Omental fat pad (tissue), 4 donors: ENCODE data around the gene PPP5C. TPM values are rescaled to one million over a fixed set of nuclear protein-coding genes. Genes with fewer than 3 reads are reported as not detected.

Source experiments
- ATAC-seq: fragments of 150-250 bp; one replicate; pipeline ENCODE4 v1.9.1; 2016; ENCODE audit warnings: mild to moderate bottlenecking, moderate library complexity; ENCODE audit not compliant: low FRiP score
- DNase-seq: peaks from one replicate; pipeline ENCODE4 v3.0.0-alpha.2; 2019; ENCODE audit warnings: low spot score
- total RNA-seq, 4 donors: library from RNA; depleted of rRNA; stranded (reverse); fragments of >200 nt; gene quantifications; one replicate each; pipeline ENCODE4 v1.1.0, GENCODE V29; 2016
- TF ChIP-seq, protein P1 (sequence below), 3 donors: fragments of 450-650 bp; IDR thresholded peaks; one replicate each; pipeline ENCODE4 v1.5.1; 2016 to 2017; ENCODE audit warnings: antibody characterized with exemption in 3 of 3, mild to moderate bottlenecking in 3 of 3, moderate library complexity in 2 of 3

The PPP5C gene
- total RNA-seq, 4 donors from 2014 or later: 43.2 to 63.8 (median 49.5) TPM

DNA sequence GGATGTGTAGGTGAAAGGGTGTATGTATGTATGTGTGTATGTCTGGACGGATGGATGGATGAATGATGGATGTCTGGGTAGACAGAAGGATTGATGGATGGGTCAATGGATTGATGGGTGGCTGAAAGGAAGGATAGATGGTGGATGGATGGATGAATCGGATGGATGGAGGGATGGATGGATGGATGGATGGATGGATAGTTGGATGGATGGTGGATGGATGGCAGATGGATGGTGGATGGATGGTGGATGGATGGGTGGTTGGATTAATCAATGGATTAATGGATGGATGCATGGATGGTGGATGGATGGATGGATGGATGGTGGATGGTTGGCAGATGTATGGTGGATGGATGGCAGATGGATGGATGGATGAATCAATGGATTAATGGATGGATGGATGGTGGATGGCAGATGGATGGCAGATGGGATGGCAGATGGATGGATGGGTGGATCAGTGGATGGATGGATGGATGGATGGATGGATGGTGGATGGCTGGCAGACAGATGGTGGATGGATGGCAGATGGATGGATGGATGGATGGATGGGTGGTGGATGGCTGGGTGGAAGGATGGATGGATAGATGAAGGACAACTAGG is 16.5 kb upstream of the PPP5C start:
- ATAC-seq (no peak), DNase-seq (no peak)
- TF ChIP-seq, protein P1, sequence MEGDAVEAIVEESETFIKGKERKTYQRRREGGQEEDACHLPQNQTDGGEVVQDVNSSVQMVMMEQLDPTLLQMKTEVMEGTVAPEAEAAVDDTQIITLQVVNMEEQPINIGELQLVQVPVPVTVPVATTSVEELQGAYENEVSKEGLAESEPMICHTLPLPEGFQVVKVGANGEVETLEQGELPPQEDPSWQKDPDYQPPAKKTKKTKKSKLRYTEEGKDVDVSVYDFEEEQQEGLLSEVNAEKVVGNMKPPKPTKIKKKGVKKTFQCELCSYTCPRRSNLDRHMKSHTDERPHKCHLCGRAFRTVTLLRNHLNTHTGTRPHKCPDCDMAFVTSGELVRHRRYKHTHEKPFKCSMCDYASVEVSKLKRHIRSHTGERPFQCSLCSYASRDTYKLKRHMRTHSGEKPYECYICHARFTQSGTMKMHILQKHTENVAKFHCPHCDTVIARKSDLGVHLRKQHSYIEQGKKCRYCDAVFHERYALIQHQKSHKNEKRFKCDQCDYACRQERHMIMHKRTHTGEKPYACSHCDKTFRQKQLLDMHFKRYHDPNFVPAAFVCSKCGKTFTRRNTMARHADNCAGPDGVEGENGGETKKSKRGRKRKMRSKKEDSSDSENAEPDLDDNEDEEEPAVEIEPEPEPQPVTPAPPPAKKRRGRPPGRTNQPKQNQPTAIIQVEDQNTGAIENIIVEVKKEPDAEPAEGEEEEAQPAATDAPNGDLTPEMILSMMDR (IDR thresholded peaks at IDR 0.05): no peak

DNA sequence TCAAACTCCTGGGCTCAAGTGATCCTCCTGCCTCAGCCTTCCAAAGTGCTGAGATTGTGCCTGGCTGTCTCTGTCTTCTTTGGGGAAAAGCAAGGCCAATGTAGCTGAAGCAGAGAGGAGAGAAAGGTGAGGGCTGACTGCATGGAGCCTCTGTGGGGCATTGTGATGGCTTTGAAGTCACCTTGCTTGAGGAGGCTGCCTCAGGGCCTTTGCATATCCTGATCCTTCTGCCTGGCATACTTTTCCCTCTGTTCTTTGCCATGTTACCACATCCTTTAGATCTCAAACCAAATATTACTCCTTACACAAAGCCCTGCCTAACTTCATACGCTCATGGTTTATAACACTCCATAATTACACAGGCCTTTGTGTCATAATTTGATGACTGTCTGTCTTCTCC is 9.4 kb upstream of the PPP5C start:
- DNase-seq (no peak), ATAC-seq (no peak)
- TF ChIP-seq, protein P1 (IDR thresholded peaks at IDR 0.05): no peak

DNA sequence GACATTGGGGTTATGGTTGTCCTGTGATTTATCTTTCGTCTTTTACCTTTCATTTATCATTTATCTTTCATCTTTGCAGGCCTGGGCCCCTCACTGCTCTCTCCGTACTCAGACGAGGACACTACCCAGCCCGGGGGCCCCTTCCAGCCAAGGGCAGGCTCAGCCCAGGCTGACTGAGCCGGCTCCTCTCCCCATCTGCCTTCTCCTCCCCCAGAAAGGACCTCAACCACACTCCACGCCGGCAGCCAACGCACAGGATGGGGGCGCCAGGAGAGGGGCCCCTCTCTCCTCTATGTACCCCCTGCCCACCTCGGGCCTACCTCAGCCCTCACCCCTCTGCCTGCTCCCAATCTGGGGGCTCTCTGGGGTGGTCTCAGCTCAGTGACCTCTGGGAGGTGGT is 7.4 kb upstream of the PPP5C start:
- DNase-seq: no peak
- TF ChIP-seq, protein P1 (IDR thresholded peaks at IDR 0.05): no peak
- ATAC-seq: no peak

DNA sequence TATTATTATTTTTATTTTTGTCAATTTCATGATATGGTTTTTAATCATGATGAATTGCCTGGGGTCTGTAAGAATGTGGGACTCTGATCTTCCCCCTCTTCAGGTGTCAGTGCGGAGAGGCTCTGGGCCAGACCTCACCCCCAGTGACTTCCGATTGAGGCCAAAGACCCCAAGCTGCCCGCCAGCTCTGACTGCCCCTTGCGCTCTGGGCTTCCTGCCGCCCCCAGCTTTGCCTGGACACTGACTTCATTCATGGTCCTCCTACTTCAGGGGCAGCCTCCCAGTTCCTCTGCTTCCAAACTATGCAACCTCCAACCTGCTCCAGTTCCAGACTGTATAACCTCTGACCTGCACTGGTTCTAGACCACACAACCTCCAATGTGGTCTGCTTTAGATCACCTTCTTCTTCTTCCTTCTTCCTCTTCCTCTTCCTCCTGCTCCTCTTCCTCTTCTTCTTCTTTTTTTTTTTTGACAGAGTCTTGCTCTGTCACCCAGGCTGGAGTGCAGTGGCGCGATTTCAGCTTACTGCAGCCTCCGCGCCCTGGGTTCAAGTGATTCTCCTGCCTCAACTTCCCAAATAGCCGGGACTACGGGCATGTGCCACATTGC is 6.7 kb upstream of the PPP5C start:
- DNase-seq (no peak), ATAC-seq (no peak)
- TF ChIP-seq, protein P1 (IDR thresholded peaks at IDR 0.05): no peak

DNA sequence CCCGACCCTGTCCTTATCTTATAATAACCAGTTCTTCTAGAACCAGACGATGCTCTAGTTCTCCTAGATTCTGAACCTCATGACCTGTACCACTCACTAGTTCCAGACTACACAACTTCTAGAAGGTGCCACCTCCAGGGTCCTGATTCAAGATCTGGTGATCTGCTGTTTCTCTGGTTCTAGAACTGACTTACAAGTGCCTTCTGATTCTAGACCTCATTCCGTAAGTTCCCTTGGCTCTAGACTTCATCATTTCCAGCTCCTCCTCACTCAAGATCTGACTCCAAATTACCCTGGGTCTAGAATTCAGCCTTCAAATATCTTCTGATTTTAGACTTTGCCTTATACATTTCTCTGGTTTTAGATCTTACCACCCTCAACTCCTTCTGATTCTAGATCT is 5.0 kb upstream of the PPP5C start:
- ATAC-seq (no peak), DNase-seq (no peak)
- TF ChIP-seq, protein P1 (IDR thresholded peaks at IDR 0.05): no peak

DNA sequence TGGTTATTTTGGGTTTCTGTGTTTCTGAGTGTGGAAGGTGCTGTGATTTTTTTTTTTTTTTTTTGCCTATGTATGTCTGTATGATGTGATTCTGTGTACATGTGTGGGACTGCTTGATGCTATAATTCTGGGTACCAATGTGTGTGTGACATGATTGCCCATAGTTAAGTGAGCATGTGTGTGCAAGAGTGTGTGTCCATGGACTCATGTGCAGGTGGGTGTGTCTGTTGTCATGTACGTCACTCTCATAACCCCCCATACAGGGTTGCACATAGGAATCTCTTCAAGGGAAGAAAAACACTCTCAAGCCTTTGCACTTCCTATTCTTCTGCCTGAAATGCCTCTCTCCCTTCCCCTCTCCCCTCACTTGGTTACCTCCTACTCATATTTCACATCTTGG is 2.5 kb upstream of the PPP5C start:
- TF ChIP-seq, protein P1 (IDR thresholded peaks at IDR 0.05): no peak
- DNase-seq (no peak), ATAC-seq (no peak)

DNA sequence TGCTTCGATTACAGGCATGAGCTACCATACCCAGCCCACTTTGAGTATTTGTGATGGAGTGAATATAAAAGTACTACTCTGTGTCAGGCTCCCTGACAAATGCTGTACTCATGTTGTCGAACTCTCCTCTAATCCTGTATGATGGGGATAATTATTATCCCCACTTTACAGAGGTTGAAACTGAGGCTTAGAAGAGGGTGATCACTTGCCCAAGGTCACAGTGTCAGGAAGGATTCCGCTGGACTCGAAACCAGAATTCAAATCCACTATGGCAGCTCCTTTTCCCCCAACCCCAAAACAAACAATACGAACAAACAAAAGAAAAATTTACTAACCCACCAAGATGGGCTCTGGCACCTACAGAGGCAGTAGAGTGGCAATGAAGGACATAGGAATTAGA is 1.7 kb upstream of the PPP5C start:
- DNase-seq (no peak), ATAC-seq (no peak)
- TF ChIP-seq, protein P1 (IDR thresholded peaks at IDR 0.05): no peak
